ENCODE data around the gene MARCOL.
"Not testable (repeated sequence)": the region's sequence is repeated elsewhere in the genome, so short reads cannot be mapped to it uniquely, and the experiment has no call there.

The MARCOL gene

DNA sequence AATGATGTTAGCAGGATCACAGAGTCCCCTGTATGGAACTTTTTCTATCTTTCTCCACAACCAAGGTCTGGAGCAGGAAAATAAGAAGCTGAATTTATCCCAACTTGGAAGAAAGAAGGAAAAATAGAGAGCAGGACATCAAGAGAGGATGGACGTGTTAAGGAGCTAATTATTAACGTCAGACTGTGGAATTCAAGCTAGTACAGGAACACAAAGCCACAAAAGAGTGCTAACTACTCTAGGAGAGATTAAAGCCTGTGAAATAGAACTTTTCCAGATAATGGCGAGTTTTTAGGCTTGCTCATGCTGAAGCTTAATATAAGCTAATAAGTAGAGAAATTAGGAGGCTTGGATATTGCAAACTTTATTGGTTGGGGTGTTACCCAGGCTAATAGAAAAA lies 29.6 kb downstream of the MARCOL start:
- no peak for DNase-seq (ENCODE audit: low spot score)

DNA sequence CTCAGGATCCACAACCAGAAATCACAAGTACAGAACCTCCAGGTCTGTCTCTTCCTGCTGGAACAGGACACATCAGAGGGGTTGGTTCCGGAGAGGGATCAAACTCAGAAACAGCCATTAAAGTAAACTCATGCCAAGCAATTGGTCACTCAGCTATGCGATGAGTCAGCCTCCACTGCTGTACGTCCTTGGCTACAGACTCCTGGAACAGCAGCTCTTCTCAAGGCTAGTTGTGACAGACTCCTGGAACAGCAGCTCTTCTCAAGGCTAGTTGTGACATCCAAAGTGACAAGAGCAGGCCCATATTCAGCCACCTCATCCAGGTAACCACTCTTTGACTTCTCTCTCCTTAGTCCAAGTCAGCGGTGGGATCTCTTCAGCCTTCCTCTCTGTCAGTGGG lies 30.2 kb downstream of the MARCOL start, which contains the start of gene SPINK13:
Gene SPINK13, plus strand, starts transcription at position 229 of the 400 bp plus-strand sequence. CDS start 1,279 bp downstream, outside the sequence.
- no peak for DNase-seq (ENCODE audit: low spot score)

DNA sequence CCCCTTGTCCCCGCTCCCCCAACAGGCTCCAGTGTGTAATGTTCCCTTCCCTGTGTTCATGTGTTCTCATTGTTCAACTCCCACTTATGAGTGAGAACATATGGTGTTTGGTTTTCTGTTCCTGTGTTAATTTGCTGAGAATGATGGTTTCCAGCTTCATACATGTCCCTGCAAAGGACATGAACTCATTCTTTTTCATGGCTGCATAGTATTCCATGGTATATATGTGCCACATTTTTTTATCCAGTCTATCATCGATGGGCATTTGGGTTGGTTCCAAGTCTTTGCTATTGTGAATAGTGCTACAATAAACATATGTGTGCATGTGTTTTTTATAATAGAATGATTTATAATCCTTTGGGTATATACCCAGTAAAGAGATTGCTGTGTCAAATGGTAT lies 36.8 kb downstream of the MARCOL start:
- DNase-seq (ENCODE audit: low spot score): not testable (repeated sequence)

DNA sequence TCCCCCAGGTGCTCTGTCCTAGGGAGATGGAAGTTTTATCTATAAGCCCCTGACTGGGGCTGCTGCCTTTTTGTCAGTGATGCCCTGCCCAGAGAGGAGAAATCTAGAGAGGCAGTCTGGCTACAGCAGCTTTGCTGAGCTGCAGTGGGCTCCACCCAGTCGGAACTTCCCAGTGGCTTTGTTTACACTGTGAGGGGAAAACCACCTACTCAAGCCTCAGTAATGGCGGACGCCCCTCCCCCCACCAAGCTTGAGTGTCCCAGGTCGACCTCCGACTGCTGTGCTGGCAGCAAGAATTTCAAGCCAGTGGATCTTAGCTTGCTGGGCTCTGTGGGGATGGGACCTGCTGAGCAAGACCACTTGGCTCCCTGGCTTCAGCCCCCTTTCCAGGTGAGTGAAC lies 42.6 kb downstream of the MARCOL start:
- DNase-seq (ENCODE audit: low spot score): not testable (repeated sequence)

DNA sequence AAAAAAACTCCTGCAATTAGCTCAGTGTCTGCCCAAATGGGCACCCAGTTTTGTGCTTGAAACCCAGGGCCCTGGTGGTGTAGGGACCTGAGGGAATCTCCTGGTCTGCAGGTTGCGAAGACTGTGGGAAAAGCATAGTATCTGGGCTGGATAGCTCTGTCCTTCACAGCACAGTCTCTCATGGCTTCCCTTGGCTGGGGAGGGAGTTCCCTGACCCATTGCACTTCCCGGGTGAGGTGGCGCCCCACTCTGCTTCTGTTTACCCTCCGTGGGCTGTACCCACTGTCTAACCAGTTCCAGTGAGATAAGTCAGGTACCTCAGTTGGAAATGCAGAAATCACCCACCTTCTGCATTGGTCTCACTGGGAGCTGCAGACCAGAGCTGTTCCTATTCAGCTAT lies 43.0 kb downstream of the MARCOL start:
- not testable (repeated sequence) for DNase-seq (ENCODE audit: low spot score)

DNA sequence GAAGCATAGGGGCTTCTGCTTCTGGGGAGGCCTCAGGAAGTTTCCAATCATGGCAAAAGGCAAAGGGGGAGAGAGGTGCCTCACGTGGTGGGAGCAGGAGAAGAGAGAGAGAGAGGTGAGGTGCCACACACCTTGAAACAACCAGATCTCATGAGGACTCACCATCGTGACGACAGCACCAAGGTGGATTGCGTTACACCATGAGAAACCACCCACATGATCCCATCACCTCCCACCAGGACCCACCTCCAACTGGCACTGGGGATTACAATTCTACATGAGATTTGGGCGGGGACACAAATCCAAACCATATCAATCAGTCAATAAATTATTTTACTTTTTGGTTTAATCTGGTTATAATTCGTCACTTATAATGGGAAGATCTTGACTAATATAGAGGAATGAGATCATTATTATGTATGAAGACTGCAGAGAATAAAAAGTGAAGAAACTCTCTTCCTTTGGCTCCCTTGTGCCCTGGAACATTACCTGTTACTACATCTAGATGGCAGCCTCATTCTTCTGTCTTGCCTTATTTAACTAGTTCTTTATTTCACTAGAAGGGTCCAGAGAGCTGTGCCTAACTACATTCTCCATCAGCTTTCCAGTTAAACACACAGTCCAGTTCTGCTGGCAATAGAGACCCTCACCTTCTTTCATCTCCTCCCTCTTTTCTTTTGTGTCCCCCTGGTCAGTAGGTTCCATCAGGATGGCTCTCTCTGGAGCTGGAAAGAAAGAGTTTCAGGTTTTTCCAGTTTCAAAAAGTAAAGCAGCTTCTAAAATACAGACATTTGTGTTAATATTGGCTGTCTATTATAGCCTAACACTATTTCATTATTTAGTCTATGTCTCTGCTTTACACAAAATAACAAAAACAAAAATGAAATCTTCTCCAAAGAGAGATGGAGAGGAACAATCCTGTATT lies 52.2 kb downstream of the MARCOL start:
- no peak for DNase-seq (ENCODE audit: low spot score)
